22Rv1 (cell line): ENCODE data around the gene PCMT1.
A peak's percentile ranks its signal among the peaks of the same experiment; 100 is the strongest.

ENCODE experiments used
- H3K27ac ChIP-seq: fragments of 450-650 bp; 2 replicates; pipeline ENCODE4 v1.5.1; 2017
- CTCF ChIP-seq: fragments of 450-650 bp; IDR thresholded peaks from 2 replicates; pipeline ENCODE4 v1.5.1; 2017; ENCODE audit warnings: mild to moderate bottlenecking
- ZFX ChIP-seq: fragments of 450-650 bp; IDR thresholded peaks from 2 replicates; pipeline ENCODE4 v1.6.1; 2017; ENCODE audit warnings: antibody characterized with exemption, borderline replicate concordance

PCMT1 gene

GRCh38 chr6:149717588-149718458 is 31.7 kb upstream of the PCMT1 start, which contains the start of gene LATS1:
LATS1 (minus strand) TSS chr6:149718101; CDS start chr6:149702126, 15,975 bp downstream.
- no peak for TF ChIP-seq ZFX
- peak within 1 kb of the TSS; percentile 99 for H3K27ac ChIP-seq

- H3K27ac ChIP-seq, result peak overlapping the region; percentile 99
- no peak for TF ChIP-seq ZFX
- no peak for TF ChIP-seq CTCF
Measured at GRCh38 chr6:149719531-149719930, 30.0 kb upstream of the PCMT1 start.

GRCh38 chr6:149723262-149723661 is 26.3 kb upstream of the PCMT1 start:
- H3K27ac ChIP-seq, result no peak overlapping the region
- no peak for TF ChIP-seq ZFX

- H3K27ac ChIP-seq, result no peak overlapping the region
- TF ChIP-seq CTCF (peak; percentile 83), ZFX (no peak)
Measured at GRCh38 chr6:149723771-149724417, 25.6 kb upstream of the PCMT1 start.

GRCh38 chr6:149725785-149726184 is 23.8 kb upstream of the PCMT1 start:
- no peak overlapping the region for H3K27ac ChIP-seq
- TF ChIP-seq ZFX (no peak), CTCF (no peak)

- no peak for TF ChIP-seq CTCF
- no peak for TF ChIP-seq ZFX
- no peak overlapping the region for H3K27ac ChIP-seq
Measured at GRCh38 chr6:149727793-149728498, 21.6 kb upstream of the PCMT1 start.

- H3K27ac ChIP-seq, result no peak overlapping the region
Measured at GRCh38 chr6:149728499-149729234, 20.9 kb upstream of the PCMT1 start.

More at GRCh38 chr6:149728499-149729234, 20.9 kb upstream of the PCMT1 start:
- TF ChIP-seq CTCF (no peak), ZFX (no peak)
